ENCODE measurements around the gene SCT.

Gene SCT

DNA sequence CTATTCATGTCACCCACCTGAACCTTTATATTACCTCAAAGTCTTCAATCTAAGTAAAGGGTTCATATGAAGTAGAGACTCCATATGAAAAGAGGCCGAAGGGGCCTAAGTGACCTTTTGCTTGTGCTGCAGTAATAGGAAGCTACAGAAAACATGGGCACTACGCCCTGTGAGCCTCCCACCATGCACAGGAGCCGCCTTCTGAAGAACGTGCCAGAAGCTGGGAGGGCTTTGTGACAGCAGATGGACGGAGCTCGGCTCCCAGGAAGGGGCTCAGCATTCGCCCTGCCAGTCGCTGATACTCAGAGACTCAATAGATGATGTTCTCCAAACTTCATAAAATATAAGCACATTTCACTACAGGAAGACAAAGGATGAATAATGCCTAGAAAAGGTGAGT lies 46.9 kb upstream of the SCT start:
- no peak for ATAC-seq
- TF ChIP-seq ISL1 (CRISPR knock-in tag; IDR thresholded peaks at IDR 0.05) (no peak), TOX (CRISPR knock-in tag; IDR thresholded peaks at IDR 0.05; ENCODE audit: borderline replicate concordance) (no peak), ARNTL (CRISPR knock-in tag; IDR thresholded peaks at IDR 0.05; ENCODE audit: borderline replicate concordance, low read depth) (no peak), BACH2 (CRISPR knock-in tag; IDR thresholded peaks at IDR 0.05; ENCODE audit: borderline replicate concordance) (no peak), ZNF70 (CRISPR knock-in tag; IDR thresholded peaks at IDR 0.05) (no peak), OSR1 (CRISPR knock-in tag; IDR thresholded peaks at IDR 0.05) (no peak), CSDC2 (CRISPR knock-in tag; IDR thresholded peaks at IDR 0.05) (no peak), SNAI2 (CRISPR knock-in tag; IDR thresholded peaks at IDR 0.05) (no peak), ZC3H10 (CRISPR knock-in tag; IDR thresholded peaks at IDR 0.05) (no peak), RARB (CRISPR knock-in tag; IDR thresholded peaks at IDR 0.05) (no peak), ZNF8 (CRISPR knock-in tag; IDR thresholded peaks at IDR 0.05) (no peak), PPARA (CRISPR knock-in tag; IDR thresholded peaks at IDR 0.05; ENCODE audit: borderline replicate concordance) (no peak), ZFP30 (CRISPR knock-in tag; IDR thresholded peaks at IDR 0.05) (no peak), GLIS3 (CRISPR knock-in tag; IDR thresholded peaks at IDR 0.05) (no peak), ESRRG (CRISPR knock-in tag; IDR thresholded peaks at IDR 0.05) (no peak)
- TF ChIP-seq, protein P1, sequence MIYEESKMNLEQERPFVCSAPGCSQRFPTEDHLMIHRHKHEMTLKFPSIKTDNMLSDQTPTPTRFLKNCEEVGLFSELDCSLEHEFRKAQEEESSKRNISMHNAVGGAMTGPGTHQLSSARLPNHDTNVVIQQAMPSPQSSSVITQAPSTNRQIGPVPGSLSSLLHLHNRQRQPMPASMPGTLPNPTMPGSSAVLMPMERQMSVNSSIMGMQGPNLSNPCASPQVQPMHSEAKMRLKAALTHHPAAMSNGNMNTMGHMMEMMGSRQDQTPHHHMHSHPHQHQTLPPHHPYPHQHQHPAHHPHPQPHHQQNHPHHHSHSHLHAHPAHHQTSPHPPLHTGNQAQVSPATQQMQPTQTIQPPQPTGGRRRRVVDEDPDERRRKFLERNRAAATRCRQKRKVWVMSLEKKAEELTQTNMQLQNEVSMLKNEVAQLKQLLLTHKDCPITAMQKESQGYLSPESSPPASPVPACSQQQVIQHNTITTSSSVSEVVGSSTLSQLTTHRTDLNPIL (CRISPR knock-in tag; IDR thresholded peaks at IDR 0.05; ENCODE audit: low read depth) = no peak
- TF ChIP-seq, protein P2, sequence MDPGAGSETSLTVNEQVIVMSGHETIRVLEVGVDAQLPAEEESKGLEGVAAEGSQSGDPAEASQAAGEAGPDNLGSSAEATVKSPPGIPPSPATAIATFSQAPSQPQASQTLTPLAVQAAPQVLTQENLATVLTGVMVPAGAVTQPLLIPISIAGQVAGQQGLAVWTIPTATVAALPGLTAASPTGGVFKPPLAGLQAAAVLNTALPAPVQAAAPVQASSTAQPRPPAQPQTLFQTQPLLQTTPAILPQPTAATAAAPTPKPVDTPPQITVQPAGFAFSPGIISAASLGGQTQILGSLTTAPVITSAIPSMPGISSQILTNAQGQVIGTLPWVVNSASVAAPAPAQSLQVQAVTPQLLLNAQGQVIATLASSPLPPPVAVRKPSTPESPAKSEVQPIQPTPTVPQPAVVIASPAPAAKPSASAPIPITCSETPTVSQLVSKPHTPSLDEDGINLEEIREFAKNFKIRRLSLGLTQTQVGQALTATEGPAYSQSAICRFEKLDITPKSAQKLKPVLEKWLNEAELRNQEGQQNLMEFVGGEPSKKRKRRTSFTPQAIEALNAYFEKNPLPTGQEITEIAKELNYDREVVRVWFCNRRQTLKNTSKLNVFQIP (CRISPR knock-in tag; IDR thresholded peaks at IDR 0.05; ENCODE audit: borderline replicate concordance, low read depth) = no peak
- TF ChIP-seq, protein P3, sequence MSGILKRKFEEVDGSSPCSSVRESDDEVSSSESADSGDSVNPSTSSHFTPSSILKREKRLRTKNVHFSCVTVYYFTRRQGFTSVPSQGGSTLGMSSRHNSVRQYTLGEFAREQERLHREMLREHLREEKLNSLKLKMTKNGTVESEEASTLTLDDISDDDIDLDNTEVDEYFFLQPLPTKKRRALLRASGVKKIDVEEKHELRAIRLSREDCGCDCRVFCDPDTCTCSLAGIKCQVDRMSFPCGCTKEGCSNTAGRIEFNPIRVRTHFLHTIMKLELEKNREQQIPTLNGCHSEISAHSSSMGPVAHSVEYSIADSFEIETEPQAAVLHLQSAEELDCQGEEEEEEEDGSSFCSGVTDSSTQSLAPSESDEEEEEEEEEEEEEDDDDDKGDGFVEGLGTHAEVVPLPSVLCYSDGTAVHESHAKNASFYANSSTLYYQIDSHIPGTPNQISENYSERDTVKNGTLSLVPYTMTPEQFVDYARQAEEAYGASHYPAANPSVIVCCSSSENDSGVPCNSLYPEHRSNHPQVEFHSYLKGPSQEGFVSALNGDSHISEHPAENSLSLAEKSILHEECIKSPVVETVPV (CRISPR knock-in tag; IDR thresholded peaks at IDR 0.05) = no peak
- TF ChIP-seq, protein P4, sequence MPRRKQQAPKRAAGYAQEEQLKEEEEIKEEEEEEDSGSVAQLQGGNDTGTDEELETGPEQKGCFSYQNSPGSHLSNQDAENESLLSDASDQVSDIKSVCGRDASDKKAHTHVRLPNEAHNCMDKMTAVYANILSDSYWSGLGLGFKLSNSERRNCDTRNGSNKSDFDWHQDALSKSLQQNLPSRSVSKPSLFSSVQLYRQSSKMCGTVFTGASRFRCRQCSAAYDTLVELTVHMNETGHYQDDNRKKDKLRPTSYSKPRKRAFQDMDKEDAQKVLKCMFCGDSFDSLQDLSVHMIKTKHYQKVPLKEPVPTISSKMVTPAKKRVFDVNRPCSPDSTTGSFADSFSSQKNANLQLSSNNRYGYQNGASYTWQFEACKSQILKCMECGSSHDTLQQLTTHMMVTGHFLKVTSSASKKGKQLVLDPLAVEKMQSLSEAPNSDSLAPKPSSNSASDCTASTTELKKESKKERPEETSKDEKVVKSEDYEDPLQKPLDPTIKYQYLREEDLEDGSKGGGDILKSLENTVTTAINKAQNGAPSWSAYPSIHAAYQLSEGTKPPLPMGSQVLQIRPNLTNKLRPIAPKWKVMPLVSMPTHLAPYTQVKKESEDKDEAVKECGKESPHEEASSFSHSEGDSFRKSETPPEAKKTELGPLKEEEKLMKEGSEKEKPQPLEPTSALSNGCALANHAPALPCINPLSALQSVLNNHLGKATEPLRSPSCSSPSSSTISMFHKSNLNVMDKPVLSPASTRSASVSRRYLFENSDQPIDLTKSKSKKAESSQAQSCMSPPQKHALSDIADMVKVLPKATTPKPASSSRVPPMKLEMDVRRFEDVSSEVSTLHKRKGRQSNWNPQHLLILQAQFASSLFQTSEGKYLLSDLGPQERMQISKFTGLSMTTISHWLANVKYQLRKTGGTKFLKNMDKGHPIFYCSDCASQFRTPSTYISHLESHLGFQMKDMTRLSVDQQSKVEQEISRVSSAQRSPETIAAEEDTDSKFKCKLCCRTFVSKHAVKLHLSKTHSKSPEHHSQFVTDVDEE (CRISPR knock-in tag; IDR thresholded peaks at IDR 0.05) = no peak

DNA sequence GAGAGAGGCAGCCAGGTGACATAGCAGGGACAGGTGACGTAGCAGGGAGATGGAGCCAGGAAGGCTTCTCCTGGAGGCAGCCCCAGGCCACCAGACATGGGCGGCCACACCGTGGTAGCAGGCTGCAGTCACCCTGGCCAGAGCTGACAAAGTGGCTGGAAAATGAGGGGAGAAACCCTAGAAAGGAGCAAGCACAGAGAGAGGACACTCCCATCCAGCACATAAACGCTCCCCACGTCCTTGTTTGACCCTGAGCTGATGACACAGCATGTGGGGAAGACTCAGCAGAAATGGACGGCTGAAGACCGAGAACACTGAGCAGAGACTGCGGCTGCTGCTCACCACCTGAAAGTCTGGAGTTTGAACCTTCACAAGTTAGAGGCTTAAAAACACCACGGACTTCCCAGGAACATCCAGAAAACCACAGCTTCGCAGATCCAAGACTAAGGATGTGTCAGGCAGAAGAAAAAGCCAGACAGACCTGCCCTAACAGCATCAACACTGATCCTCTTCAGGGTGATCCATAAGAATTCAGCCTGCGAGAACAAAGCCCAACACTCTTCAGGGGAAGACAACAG lies 38.8 kb upstream of the SCT start:
- TF ChIP-seq TCF4 (CRISPR knock-in tag; IDR thresholded peaks at IDR 0.05; ENCODE audit: borderline replicate concordance) (no peak), ZFP3 (CRISPR knock-in tag; IDR thresholded peaks at IDR 0.05) (no peak), ESRRG (CRISPR knock-in tag; IDR thresholded peaks at IDR 0.05) (no peak), ZNF8 (CRISPR knock-in tag; IDR thresholded peaks at IDR 0.05) (no peak), RARB (CRISPR knock-in tag; IDR thresholded peaks at IDR 0.05) (no peak), ZNF565 (CRISPR knock-in tag; conservative IDR thresholded peaks at IDR 0.05; ENCODE audit: low read depth) (no peak), PPARA (CRISPR knock-in tag; IDR thresholded peaks at IDR 0.05; ENCODE audit: borderline replicate concordance) (no peak)
- TF ChIP-seq, protein P2 (CRISPR knock-in tag; IDR thresholded peaks at IDR 0.05; ENCODE audit: borderline replicate concordance, low read depth) = no peak
- TF ChIP-seq, protein P4 (CRISPR knock-in tag; IDR thresholded peaks at IDR 0.05) = no peak
- ATAC-seq = no peak

All from SK-N-SH treated with all-trans-retinoic acid at 6 μM for 48 hours (cell line).